GM04504 (cell line): ENCODE results near the gene PES1.
A peak's percentile ranks its signal among the peaks of the same experiment; 100 is the strongest.
"Not testable (repeated sequence)": the region's sequence is repeated elsewhere in the genome, so short reads cannot be mapped to it uniquely, and the experiment has no call there.

Source experiments
- DNase-seq: peaks from one replicate; pipeline ENCODE4 v3.0.0-alpha.2; 2012; ENCODE audit warnings: low read depth

PES1 gene

GRCh38 chr22:30552719-30553118 lies 39.0 kb downstream of the PES1 start:
- no peak for DNase-seq

- DNase-seq = not testable (repeated sequence)
These were observed 39.9 kb downstream of the PES1 start for GRCh38 chr22:30551813-30552212.

DNA sequence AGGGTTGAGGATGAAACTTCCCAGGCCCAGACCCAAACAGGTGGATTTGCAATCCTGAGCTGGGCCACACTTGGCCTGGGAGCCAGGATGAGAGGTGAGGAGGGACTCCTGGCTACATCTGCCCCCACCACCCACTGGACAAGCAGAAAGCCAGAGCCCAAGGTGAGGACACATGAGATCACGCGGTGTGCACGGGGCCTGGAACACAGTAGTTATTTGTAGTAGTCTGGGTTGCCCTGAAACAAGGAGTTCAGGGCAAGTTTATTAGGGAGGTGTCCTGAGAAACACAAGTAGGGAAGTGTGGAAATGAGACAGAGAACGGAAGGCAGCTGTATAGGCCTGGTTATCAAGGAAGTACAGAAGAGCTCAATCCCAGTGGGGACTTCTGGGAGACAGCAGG lies 44.5 kb downstream of the PES1 start:
- no peak for DNase-seq

DNA sequence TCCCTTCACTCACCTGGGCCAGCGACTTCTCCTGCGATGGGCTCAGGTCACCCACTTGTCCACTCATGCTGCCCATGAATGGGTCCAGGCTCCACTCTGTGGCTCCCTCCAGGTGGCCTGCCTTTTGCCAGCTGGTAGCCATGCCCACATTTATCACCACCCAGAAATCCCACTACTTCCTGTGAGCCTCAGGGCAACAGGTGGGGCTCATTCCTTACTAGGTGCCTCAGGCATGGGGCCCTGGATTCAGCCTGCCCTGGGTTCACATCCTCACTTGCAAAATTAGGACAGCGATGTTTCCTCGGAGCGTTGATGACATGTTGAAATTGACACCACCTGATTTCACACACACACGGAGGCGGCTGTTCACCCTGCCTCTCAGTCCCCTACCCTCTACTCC lies 45.1 kb downstream of the PES1 start, which contains the start of gene SEC14L6:
Gene SEC14L6, minus strand, starts transcription at position 126 of the 400 bp plus-strand sequence. Its CDS starts 59 bp downstream, at position 67.
- DNase-seq = no peak

DNA sequence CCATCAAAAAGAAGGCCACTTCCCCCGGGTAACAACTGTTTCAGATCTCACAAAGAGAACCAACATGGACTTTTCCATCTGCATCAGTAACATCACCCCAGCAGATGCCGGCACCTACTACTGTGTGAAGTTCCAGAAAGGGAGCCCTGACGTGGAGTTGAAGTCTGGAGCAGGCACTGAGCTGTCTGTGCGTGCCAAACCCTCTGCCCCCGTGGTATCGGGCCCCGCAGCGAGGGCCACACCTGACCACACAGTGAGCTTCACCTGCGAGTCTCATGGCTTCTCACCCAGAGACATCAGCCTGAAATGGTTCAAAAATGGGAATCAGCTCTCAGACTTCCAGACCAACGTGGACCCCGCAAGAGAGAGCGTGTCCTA lies 48.9 kb downstream of the PES1 start:
- no peak for DNase-seq

DNA sequence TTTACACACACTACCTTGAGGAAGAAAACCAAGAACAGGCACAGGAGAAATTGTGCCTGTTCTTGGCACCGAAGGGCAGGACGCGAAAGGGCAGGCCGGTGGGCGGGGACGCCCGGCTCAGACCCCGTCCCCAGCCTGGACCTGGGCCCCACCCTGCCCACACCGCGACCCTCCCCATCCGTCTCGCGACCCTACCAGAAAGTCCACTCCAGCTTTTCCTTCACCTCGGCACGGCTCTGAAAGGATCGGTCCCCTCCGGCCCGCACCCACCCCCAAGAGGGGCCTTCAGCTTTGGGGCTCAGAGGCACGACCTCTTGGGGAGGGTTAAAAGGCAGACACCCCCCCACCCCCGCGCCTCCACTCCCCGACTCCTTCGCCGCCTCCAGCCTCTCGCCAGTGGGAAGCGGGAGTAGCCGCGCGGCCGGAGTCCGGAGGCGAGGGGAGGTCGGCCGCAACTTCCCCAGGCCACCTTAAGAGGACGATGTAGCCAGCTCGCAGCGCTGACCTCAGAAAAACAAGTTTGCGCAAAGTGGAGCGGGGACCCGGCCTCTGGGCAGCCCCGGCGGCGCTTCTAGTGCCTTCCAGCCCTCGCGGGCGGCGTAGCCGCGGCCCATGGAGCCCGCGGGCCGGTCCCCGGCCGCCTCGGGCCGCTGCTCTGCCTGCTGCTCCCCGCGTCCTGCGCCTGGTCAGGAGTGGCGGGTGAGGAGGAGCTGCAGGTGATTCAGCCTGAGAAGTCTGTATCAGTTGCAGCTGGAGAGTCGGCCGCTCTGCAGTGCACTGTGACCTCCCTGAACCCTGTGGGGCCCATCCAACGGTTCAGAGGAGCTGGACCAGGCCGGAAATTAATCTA lies 49.5 kb downstream of the PES1 start:
- no peak for DNase-seq

- not testable (repeated sequence) for DNase-seq
These were observed 50.2 kb downstream of the PES1 start for GRCh38 chr22:30541511-30541910.

DNA sequence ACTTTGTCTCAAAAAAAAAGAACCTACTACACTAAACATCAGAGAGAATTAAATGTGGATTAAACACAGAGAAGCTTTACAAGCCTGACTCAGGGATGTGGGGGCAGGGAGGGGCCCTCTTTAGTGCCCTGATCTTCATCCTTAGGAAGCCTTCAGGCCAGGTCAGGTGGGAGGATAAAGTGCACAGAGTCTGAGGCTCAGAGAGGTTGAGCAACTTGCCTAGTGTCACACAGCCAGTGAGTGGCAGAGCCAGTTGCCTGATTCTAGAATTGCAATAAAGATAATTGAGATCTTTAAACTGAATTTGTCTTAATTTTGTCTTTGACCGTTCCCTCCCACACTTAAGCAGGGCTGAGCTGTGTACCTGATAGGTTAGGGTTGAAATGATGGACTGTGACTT lies 52.3 kb downstream of the PES1 start:
- DNase-seq = no peak

DNA sequence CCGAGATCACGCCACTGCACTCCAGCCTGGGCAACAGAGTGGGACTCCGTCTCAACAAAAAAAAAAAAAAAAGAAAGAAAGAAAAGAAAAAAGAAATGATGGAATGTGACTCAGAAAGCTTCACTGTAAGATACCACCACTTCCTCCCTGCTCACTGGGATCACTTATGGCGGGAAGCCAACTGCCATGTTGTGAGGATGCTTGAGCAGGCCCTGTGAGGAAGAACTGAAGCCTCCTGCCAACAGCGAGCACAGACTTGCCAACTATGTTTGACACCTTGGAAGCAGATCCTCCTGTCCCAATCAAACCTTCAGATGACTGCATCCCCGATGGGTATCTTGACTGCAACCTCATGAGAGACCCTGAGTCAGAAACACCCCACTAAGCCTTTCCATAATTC lies 53.4 kb downstream of the PES1 start:
- peak; percentile 3 for DNase-seq

GRCh38 chr22:30537083-30537731 lies 54.5 kb downstream of the PES1 start:
- DNase-seq = no peak

GRCh38 chr22:30535182-30535581 lies 56.5 kb downstream of the PES1 start:
- no peak for DNase-seq

GRCh38 chr22:30531651-30532608 lies 59.8 kb downstream of the PES1 start:
- no peak for DNase-seq

DNA sequence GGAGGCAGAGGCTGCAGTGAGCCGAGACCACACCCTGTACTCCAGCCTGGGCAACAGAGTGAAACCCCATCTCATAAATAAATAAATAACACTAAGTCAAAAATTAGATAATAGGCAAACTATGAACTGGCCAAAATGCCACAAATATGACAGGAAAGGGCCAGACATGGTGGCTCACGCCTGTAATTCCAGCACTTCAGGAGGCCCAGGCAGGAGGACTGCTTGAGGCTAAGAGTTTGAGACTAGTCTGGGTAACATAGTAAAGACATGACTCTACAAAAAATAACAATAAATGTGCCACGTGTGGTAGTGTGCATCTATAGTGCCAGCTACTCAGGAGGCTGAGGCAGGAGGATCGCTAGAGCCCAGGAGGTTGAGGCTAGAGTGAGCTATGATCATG lies 65.1 kb downstream of the PES1 start:
- DNase-seq = no peak
